ENCODE results near the gene SERINC2.

SERINC2 gene

GRCh38 chr1:31409946-31410858 is 2.8 kb upstream of the SERINC2 start:
- no peak for DNase-seq
- in situ Hi-C loops (cut with MboI; ENCODE audit: low pct_unique_long_range_greater_than_20kb, low sequenced_read_pairs): no loop called here

DNA sequence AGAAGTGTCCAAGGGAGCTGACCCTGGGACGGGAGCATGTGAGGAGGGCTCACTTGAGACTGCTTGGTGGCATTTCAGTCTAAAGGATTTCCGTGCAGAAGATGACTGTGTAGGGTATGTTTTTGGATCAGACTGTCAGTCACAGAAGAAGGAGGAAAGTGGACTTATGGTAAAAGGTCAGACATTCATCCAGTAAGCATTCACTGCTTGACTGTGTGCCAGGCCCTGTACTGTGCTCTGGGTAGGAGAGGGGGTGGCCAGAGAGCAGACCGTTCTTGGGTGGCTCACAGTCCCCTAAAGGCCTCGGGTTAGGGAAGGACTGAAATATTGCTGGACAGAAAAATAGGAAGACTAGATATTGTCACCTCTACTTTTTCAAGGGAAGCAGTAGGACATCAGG is 2.1 kb upstream of the SERINC2 start:
- in situ Hi-C loops (cut with MboI; ENCODE audit: low pct_unique_long_range_greater_than_20kb, low sequenced_read_pairs): no loop called here
- DNase-seq: no peak

GRCh38 chr1:31412205-31412604 is 808 bp upstream of the SERINC2 start:
- no peak for DNase-seq
- in situ Hi-C loops (cut with MboI; ENCODE audit: low pct_unique_long_range_greater_than_20kb, low sequenced_read_pairs): no loop called here

- in situ Hi-C loops (cut with MboI; ENCODE audit: low pct_unique_long_range_greater_than_20kb, low sequenced_read_pairs): no loop called here
- DNase-seq: peak; percentile 47
Observed at GRCh38 chr1:31413405-31414001, 490 bp downstream of the SERINC2 start.

- in situ Hi-C loops (cut with MboI; ENCODE audit: low pct_unique_long_range_greater_than_20kb, low sequenced_read_pairs): no loop called here
- DNase-seq: no peak
Observed at GRCh38 chr1:31414980-31415370, 2.0 kb downstream of the SERINC2 start.

- in situ Hi-C loops (cut with MboI; ENCODE audit: low pct_unique_long_range_greater_than_20kb, low sequenced_read_pairs): no loop called here
- DNase-seq: no peak
Observed at GRCh38 chr1:31415658-31416057, 2.6 kb downstream of the SERINC2 start.

DNA sequence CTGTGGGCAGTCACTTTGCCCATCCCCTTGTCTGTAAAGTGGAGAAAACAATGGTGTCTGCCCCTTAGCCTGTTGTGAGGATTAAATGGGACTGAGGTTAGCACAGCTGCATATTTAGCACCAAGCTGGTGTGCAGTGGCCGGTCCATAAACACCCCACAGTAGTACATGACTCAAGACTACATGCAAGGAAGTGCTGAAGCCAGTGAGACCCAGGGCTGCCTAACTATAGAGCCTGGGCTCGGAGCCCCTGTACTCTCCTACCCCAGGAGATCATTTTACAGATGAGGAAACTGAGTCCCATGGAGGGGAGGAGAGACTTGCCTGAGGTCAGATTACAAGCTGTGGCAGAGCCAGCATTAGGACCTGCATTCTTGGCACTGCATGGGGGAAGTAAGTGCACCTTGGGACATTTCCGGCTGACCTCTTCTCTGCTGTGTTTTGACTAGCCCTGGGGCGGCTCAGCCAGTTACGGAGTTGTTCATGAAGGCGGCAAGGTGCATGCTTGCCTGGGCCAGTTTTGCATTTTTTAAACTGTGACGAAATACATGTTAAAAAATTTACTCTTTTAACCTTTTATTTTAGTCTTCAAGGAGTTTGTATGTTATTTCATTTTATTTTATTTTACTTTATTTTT is 3.2 kb downstream of the SERINC2 start:
- DNase-seq: no peak
- in situ Hi-C loops (cut with MboI; ENCODE audit: low pct_unique_long_range_greater_than_20kb, low sequenced_read_pairs): no loop called here

GRCh38 chr1:31417148-31417547 is 4.1 kb downstream of the SERINC2 start:
- in situ Hi-C loops (cut with MboI; ENCODE audit: low pct_unique_long_range_greater_than_20kb, low sequenced_read_pairs): no loop called here
- no peak for DNase-seq

DNA sequence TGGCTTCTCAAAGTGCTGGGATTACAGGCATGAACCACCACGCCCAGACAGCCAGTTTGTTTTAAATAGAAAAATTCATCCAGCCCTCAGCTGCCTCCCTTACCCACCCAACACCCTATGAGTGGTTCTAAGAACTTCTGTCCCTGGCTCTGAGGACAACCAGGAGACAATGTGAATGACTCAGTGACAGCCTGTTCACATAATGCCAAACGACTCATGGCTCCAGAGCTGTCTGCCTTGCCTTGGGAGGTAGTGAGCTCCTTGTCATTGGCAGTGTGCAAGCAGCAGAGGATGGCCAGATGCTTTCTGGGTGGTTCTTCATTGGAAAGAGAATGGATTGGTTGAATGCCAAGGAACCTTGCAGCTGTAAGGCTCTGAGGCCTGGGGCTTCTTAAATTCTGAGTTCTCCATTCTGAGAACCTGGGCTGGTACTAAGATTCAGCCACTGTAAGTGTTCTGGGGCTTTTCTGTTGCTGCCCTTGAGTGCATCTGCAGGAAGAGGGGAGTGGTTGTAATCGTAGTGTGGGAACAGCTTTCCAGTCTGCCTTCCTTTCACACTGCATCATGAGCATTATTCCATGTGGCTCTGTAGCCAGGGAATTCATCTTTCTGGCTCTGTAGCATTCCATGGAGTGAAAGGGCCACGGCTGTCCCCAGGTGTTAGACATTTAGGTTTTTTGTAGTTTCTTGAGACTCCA is 5.8 kb downstream of the SERINC2 start:
- in situ Hi-C loops (cut with MboI; ENCODE audit: low pct_unique_long_range_greater_than_20kb, low sequenced_read_pairs): no loop called here
- no peak for DNase-seq

- DNase-seq: no peak
- in situ Hi-C loops (cut with MboI; ENCODE audit: low pct_unique_long_range_greater_than_20kb, low sequenced_read_pairs): no loop called here
Observed at GRCh38 chr1:31420716-31421115, 7.7 kb downstream of the SERINC2 start.

DNA sequence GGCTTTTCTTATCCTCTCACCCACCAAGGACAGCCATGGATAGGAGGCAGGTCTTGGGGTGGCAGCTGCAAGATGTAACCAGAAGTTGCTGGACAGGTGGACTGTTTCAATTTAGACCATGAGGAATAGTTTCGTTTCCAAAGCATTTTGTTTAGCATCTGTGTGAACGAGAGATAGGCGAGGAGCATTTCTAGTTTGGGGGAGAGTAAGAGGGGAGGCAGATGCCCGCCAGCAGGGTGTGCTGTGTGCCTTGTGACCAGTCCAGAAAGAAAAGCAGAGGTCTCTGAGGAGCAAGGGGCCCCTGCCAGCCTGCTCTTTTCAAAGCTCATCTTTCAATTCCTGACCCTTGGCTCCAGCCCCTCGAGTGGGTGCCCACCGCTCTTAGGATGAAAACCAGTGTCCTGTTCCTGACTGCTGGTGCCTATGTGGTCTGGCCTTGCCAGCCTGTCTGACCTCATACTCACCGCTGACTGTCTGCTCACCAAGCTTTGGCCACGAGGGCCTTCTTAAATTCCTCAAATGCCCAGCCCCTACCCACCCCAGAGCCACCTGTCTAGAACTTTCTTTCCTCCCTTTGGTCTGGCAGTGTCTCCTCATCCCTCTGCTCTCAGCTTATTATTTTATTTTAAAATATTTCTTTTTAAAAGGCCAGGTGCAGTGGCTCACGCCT is 8.5 kb downstream of the SERINC2 start:
- in situ Hi-C loops (cut with MboI; ENCODE audit: low pct_unique_long_range_greater_than_20kb, low sequenced_read_pairs): no loop called here
- peak; percentile 76 for DNase-seq

DNA sequence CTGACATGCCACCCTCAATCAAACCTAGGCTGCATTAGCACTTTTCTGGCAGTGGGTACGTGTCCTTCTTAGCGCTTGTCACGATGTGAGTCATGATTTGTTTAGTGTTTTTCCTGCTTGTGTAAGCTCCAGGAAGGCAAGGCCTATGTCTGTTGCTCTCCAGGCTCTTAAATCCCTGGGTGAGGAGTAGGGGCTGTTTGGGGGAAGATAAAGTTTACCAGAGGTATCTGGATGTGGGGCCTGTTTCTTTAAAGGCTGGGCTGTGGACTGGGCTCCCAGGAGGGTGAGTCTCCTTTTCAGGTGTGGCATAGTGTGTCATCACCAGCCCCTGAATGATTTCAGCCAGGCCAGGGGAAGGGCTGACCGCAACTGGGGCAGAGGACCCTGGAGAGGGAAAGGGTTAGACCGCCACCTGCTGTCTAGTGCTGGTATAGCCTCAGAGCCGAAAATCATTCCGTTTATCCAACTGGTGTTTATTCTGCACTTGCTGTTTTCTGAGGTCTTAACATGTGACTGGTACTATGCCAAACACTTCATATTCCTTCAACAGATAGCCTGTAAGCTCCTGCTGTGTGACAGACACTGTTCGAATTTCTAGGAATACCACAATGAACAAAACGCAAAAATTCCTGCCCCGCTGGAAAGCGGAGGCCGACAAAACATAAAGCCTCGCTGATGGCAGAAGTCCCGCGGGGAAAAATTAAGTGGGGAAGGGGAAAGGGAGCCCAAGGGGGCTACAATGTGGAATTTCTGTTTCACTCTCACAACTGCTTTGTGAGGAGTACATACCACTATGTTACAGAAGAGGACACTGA is 9.7 kb downstream of the SERINC2 start:
- in situ Hi-C loops (cut with MboI; ENCODE audit: low pct_unique_long_range_greater_than_20kb, low sequenced_read_pairs): no loop called here
- peak; percentile 79 for DNase-seq

DNA sequence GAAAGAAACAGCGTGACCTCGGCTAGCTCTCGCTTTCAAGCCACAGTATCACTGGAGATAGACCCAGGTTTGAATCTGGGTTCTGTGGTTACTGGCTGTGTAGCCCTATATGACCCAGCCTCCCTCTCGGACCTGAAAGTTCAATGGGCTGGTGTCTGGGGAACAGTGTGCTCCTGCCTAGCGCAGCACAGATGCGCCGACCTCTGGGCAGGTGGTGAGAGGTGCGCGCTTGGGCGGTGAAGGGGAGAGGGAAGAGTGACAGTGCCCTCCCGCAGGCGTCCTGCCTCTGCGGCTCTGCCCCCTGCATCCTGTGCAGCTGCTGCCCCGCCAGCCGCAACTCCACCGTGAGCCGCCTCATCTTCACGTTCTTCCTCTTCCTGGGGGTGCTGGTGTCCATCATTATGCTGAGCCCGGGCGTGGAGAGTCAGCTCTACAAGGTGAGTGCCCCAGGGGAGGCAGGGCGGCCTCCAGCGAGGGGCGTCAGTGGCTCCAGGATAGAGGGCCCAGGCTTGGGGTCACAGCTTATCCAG is 10.5 kb downstream of the SERINC2 start:
- in situ Hi-C loops (cut with MboI; ENCODE audit: low pct_unique_long_range_greater_than_20kb, low sequenced_read_pairs): no loop called here
- DNase-seq: peak; percentile 50

GRCh38 chr1:31424568-31424967 is 11.6 kb downstream of the SERINC2 start:
- no peak for DNase-seq
- in situ Hi-C loops (cut with MboI; ENCODE audit: low pct_unique_long_range_greater_than_20kb, low sequenced_read_pairs): no loop called here

DNA sequence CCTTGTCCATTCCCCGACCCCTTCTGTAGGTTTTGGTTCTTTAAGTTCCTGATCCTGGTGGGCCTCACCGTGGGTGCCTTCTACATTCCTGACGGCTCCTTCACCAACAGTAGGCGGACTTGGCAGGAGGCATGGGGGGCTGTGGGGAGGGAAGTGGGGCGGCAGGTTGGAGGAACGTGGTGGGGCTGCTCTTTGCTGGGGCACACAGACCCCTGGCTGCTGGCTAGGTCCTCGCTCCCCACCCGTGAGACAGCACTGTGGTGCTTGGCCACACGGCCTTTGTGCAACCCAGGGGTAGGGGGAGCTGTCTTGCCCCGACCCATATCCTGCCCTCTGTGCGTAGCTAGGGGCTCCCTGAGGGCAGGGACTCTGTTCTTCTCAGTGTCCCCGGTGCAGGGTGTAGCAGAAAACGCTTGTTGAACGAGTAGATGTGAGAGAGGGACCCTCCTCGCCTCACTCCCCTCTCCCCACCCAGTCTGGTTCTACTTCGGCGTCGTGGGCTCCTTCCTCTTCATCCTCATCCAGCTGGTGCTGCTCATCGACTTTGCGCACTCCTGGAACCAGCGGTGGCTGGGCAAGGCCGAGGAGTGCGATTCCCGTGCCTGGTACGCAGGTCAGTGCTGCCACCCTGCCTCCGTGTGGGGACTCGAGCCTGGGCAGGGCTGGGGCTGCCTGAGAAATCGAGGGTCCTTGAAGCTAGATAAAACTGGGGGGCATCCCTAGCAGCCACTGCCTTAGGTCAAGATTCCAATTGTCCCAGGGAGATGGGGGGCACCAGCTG is 12.5 kb downstream of the SERINC2 start:
- in situ Hi-C loops (cut with MboI; ENCODE audit: low pct_unique_long_range_greater_than_20kb, low sequenced_read_pairs): no loop called here
- DNase-seq: no peak

- DNase-seq: no peak
- in situ Hi-C loops (cut with MboI; ENCODE audit: low pct_unique_long_range_greater_than_20kb, low sequenced_read_pairs): no loop called here
Observed at GRCh38 chr1:31426249-31426922, 13.4 kb downstream of the SERINC2 start.

- in situ Hi-C loops (cut with MboI; ENCODE audit: low pct_unique_long_range_greater_than_20kb, low sequenced_read_pairs): no loop called here
- DNase-seq: no peak
Observed at GRCh38 chr1:31427322-31427721, 14.3 kb downstream of the SERINC2 start.

All from KBM-7 (cell line).